ENCODE results near the gene PITRM1.

GRCh38 chr10:3213208-3213607, 40.6 kb upstream of the PITRM1 start:
- TF ChIP-seq CTCF (IDR thresholded peaks at IDR 0.05) (no peak), POLR2A (IDR thresholded peaks at IDR 0.05) (no peak)

All from heart left ventricle (tissue), 13 donors.